22Rv1 (cell line): ENCODE measurements around the gene CACNG5.

Experiments
- CTCF ChIP-seq: fragments of 450-650 bp; IDR thresholded peaks from 2 replicates; pipeline ENCODE4 v1.5.1; 2017; ENCODE audit warnings: mild to moderate bottlenecking
- ZFX ChIP-seq: fragments of 450-650 bp; IDR thresholded peaks from 2 replicates; pipeline ENCODE4 v1.6.1; 2017; ENCODE audit warnings: antibody characterized with exemption, borderline replicate concordance

DNA sequence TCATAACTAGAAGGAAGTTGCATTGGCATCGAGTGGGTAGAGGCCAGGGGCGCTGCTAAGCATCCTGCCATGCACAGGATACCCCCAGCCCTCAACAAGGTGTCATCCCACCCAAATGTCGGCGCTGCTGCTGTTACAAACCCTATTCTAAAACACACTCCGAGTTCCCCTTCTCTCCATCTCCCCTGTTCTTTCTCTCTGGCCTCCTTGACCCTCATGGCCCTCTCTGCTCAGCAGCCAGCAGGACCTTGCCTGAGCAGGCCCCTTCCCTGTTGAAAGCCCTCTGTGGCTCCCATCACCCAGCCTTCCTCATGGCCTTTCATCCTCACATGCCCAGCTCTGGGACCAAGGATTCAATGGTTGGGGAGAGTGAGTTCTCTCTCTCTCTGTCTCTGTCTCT is 22.3 kb upstream of the CACNG5 start:
- no peak for TF ChIP-seq CTCF
- TF ChIP-seq ZFX, result no peak
